ENCODE data around the gene NCK2. TPM values are rescaled to one million over a fixed set of nuclear protein-coding genes. Genes with fewer than 3 reads are reported as not detected.

The NCK2 gene
- total RNA-seq: 31.6 and 33.8 TPM in 2 replicates

GRCh38 chr2:105744909-105745853 lies at the start of gene NCK2:
Gene NCK2 (plus strand): TSS chr2:105744912. CDS start chr2:105855064, 110,152 bp downstream.

